ENCODE data around the gene ATP9B. TPM values are rescaled to one million over a fixed set of nuclear protein-coding genes. Genes with fewer than 3 reads are reported as not detected.
A peak's percentile ranks its signal among the peaks of the same experiment; 100 is the strongest.

The ATP9B gene
- total RNA-seq, 1 experiment from 2014 or later: 44.4 TPM

- ATAC-seq (peak; percentile 2; the same call in 1 of the 2 replicates), DNase-seq (ENCODE audit: low read depth, low spot score) (no peak)
- ChIA-PET CTCF (interaction anchor here (1.0 kb wide), 1 partner anchor 259 kb away, joined by 3 read pairs; no protein-coding TSS in a partner anchor), POLR2A (no interaction called here)
- H3K27me3 ChIP-seq (ENCODE audit: control insufficient read depth, insufficient read depth, low read length): no peaks in the 10 kb centered on the region; the same call in 1 of the 2 replicates
- no peak overlapping the region for H3K27ac ChIP-seq (ENCODE audit: low read length)
- no peak overlapping the region for H3K4me3 ChIP-seq (ENCODE audit: low read depth in 2 of 2, low read length in 2 of 2)
- H3K9me3 ChIP-seq (ENCODE audit: control insufficient read depth, insufficient read depth, low read depth, low read length): no peaks in the 10 kb centered on the region
- intact Hi-C loops (cut with micrococcal nuclease; ENCODE audit: unreplicated experiment): no loop called here
- TF ChIP-seq, protein P1, sequence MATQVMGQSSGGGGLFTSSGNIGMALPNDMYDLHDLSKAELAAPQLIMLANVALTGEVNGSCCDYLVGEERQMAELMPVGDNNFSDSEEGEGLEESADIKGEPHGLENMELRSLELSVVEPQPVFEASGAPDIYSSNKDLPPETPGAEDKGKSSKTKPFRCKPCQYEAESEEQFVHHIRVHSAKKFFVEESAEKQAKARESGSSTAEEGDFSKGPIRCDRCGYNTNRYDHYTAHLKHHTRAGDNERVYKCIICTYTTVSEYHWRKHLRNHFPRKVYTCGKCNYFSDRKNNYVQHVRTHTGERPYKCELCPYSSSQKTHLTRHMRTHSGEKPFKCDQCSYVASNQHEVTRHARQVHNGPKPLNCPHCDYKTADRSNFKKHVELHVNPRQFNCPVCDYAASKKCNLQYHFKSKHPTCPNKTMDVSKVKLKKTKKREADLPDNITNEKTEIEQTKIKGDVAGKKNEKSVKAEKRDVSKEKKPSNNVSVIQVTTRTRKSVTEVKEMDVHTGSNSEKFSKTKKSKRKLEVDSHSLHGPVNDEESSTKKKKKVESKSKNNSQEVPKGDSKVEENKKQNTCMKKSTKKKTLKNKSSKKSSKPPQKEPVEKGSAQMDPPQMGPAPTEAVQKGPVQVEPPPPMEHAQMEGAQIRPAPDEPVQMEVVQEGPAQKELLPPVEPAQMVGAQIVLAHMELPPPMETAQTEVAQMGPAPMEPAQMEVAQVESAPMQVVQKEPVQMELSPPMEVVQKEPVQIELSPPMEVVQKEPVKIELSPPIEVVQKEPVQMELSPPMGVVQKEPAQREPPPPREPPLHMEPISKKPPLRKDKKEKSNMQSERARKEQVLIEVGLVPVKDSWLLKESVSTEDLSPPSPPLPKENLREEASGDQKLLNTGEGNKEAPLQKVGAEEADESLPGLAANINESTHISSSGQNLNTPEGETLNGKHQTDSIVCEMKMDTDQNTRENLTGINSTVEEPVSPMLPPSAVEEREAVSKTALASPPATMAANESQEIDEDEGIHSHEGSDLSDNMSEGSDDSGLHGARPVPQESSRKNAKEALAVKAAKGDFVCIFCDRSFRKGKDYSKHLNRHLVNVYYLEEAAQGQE (IDR thresholded peaks at IDR 0.05; ENCODE audit: insufficient read depth in 1 of 2, low read depth in 2 of 2, low read length in 1 of 2): no peak
- TF ChIP-seq POLR2AphosphoS5 (IDR thresholded peaks at IDR 0.05; ENCODE audit: low read depth, low read length) (no peak), TCF7L2 (IDR thresholded peaks at IDR 0.05; ENCODE audit: low read depth, low read length) (no peak), SIN3A (IDR thresholded peaks at IDR 0.05; ENCODE audit: borderline replicate concordance, insufficient read depth, low read depth, low read length) (no peak)
- TF ChIP-seq, protein P2, sequence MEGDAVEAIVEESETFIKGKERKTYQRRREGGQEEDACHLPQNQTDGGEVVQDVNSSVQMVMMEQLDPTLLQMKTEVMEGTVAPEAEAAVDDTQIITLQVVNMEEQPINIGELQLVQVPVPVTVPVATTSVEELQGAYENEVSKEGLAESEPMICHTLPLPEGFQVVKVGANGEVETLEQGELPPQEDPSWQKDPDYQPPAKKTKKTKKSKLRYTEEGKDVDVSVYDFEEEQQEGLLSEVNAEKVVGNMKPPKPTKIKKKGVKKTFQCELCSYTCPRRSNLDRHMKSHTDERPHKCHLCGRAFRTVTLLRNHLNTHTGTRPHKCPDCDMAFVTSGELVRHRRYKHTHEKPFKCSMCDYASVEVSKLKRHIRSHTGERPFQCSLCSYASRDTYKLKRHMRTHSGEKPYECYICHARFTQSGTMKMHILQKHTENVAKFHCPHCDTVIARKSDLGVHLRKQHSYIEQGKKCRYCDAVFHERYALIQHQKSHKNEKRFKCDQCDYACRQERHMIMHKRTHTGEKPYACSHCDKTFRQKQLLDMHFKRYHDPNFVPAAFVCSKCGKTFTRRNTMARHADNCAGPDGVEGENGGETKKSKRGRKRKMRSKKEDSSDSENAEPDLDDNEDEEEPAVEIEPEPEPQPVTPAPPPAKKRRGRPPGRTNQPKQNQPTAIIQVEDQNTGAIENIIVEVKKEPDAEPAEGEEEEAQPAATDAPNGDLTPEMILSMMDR (IDR thresholded peaks at IDR 0.05): no peak
- in situ Hi-C loops (cut with HindIII; ENCODE audit: low pct_unique_long_range_greater_than_20kb, low sequenced_read_pairs): no loop called here
- H3K36me3 ChIP-seq (ENCODE audit: control insufficient read depth, insufficient read depth, low read length): no peaks in the 10 kb centered on the region
- H3K4me1 ChIP-seq (ENCODE audit: control insufficient read depth, insufficient read depth, low read length): no peaks in the 10 kb centered on the region; the same call in 1 of the 2 replicates
- no TSS peak for BruUV-seq (replicated peaks)
Measured at GRCh38 chr18:79382681-79383387, 313.6 kb downstream of the ATP9B start.

DNA sequence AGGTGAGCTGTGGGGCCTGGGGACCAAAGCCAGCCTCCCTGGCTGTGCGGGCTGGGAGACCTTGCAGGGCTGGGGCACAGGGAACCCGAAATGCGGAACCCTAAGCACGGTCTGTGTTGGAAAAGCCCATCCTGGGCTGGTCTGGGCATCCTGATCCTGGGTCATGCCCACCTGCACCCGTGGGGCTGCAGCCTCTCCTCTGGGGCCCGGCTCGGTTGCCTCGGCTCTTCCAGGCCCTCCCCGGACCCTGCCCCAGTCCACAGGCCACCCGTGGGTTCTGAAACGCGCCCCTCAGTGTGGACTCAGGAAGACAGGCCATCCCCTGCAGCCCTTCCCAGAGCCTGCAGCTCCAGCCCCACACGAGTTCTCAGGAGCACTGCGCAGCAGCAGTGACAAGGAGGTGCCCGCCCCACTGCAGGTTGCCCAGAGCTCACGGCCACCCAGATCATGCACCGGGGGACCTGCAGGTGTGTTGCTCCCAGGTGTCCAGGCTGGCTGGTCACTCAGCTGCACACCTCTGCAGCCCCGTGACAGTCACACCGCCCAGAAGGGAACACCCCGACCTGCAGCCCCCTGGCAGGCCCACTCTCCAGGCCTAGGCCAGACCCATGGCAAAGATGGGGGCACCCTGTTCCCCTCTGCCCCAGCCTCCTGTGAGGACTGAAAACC lies 314.3 kb downstream of the ATP9B start:
- in situ Hi-C loops (cut with HindIII; ENCODE audit: low pct_unique_long_range_greater_than_20kb, low sequenced_read_pairs): no loop called here
- intact Hi-C loops (cut with micrococcal nuclease; ENCODE audit: unreplicated experiment): no loop called here
- no TSS peak for BruUV-seq (replicated peaks)
- no peak overlapping the region for H3K4me3 ChIP-seq (ENCODE audit: low read depth in 2 of 2, low read length in 2 of 2)
- H3K4me1 ChIP-seq (ENCODE audit: control insufficient read depth, insufficient read depth, low read length): no peaks in the 10 kb centered on the region; the same call in 1 of the 2 replicates
- ATAC-seq (no peak), DNase-seq (ENCODE audit: low read depth, low spot score) (no peak)
- no peaks in the 10 kb centered on the region; the same call in 1 of the 2 replicates for H3K27me3 ChIP-seq (ENCODE audit: control insufficient read depth, insufficient read depth, low read length)
- H3K27ac ChIP-seq (ENCODE audit: low read length): no peak overlapping the region
- TF ChIP-seq TCF7L2 (IDR thresholded peaks at IDR 0.05; ENCODE audit: low read depth, low read length): no peak
- TF ChIP-seq, protein P1 (IDR thresholded peaks at IDR 0.05; ENCODE audit: insufficient read depth in 1 of 2, low read depth in 2 of 2, low read length in 1 of 2): no peak
- no peak for TF ChIP-seq POLR2AphosphoS5 (IDR thresholded peaks at IDR 0.05; ENCODE audit: low read depth, low read length)
- TF ChIP-seq SIN3A (IDR thresholded peaks at IDR 0.05; ENCODE audit: borderline replicate concordance, insufficient read depth, low read depth, low read length): no peak
- TF ChIP-seq, protein P2 (IDR thresholded peaks at IDR 0.05): no peak
- ChIA-PET CTCF (no interaction called here), POLR2A (no interaction called here)
- H3K9me3 ChIP-seq (ENCODE audit: control insufficient read depth, insufficient read depth, low read depth, low read length): no peaks in the 10 kb centered on the region
- no peaks in the 10 kb centered on the region for H3K36me3 ChIP-seq (ENCODE audit: control insufficient read depth, insufficient read depth, low read length)

Measured in Panc1 (cell line).